HepG2 (cell line): ENCODE measurements around the gene ST6GALNAC2. TPM values are rescaled to one million over a fixed set of nuclear protein-coding genes. Genes with fewer than 3 reads are reported as not detected.
"Not testable (repeated sequence)": the region's sequence is repeated elsewhere in the genome, so short reads cannot be mapped to it uniquely, and the experiment has no call there.

Source experiments
- ATAC-seq: fragments of 200-7000 bp; cut with Tn5 transposase; 3 replicates; pipeline ENCODE4 v1.9.1; 2020; ENCODE audit warnings: mild to moderate bottlenecking, moderate library complexity
- BruUV-seq: library from RNA; stranded (reverse); fragments of 400-500 nt; replicated peaks from 2 replicates; lab custom pipeline; 2021; lab: Mats Ljungman, UMichigan
- CTCF ChIA-PET: fragments of 300-600 bp; formaldehyde crosslinking; extraction: SDS; loops from one replicate; lab custom pipeline; 2021; ENCODE audit warnings: low total read pairs, inconsistent platforms, low intra/inter-chr PET ratio; lab: Yijun Ruan, JAX
- POLR2A ChIA-PET: fragments of 350-600 bp; sonication (Branson Sonifier 250); formaldehyde crosslinking; loops from one replicate; lab custom pipeline; 2020; ENCODE audit warnings: antibody characterized with exemption, inconsistent platforms; lab: Yijun Ruan, JAX
- DNase-seq: peaks from one replicate; pipeline ENCODE4 v3.0.0-alpha.2; 2015; ENCODE audit warnings: low spot score
- FAIRE-seq: peaks from 3 replicates; lab custom pipeline; 2011; peaks lifted over from hg19 to GRCh38; lab: Jason Lieb, UNC
- H2AFZ ChIP-seq: one replicate; pipeline ENCODE4 v1.6.1; 2011; ENCODE audit warnings: low read length, inconsistent platforms
- H3K27ac ChIP-seq: fragments of 300-600 bp; 3 replicates; pipeline ENCODE4 v1.8.0; 2011; ENCODE audit warnings: mixed run types, mild to moderate bottlenecking, mixed read lengths, low read length, inconsistent platforms; ENCODE audit not compliant: insufficient read depth; ENCODE audit errors: extremely low read length
- H3K27me3 ChIP-seq, 2 experiments: fragments of 200-600 bp in 1 of 2; 2 replicates in 1 of 2; 3 replicates in 1 of 2; pipeline versions ENCODE4 v1.6.0 to v1.8.0; 2011; ENCODE audit warnings: low read length in 2 of 2, mild to moderate bottlenecking in 2 of 2, moderate library complexity in 2 of 2, inconsistent platforms in 1 of 2; ENCODE audit not compliant: insufficient read depth in 2 of 2, control insufficient read depth in 1 of 2
- H3K36me3 ChIP-seq, 2 experiments: fragments of 200-600 bp in 1 of 2; replicated peaks in 1 of 2; 2 replicates in 1 of 2; 3 replicates in 1 of 2; pipeline versions ENCODE4 v1.5.1 to v1.8.0; 2011; ENCODE audit warnings: low read length in 2 of 2, inconsistent platforms in 1 of 2; ENCODE audit not compliant: insufficient read depth in 2 of 2, control insufficient read depth in 1 of 2
- H3K4me1 ChIP-seq: 2 replicates; pipeline ENCODE4 v1.5.1; 2012; ENCODE audit warnings: low read length, inconsistent platforms; ENCODE audit not compliant: insufficient read depth
- H3K4me2 ChIP-seq: 2 replicates; pipeline ENCODE4 v1.6.0; 2011; ENCODE audit warnings: low read depth, low read length, inconsistent platforms
- H3K4me3 ChIP-seq, 3 experiments: fragments of 200-600 bp in 1 of 3; sonication (generic), shearing (Covaris generic) in 1 of 3; replicated peaks in 1 of 3; 2 replicates each; pipeline ENCODE4 v1.5.1; 2011 to 2016; ENCODE audit warnings: low read length in 3 of 3, inconsistent platforms in 2 of 3, low read depth in 2 of 3, mild to moderate bottlenecking in 2 of 3, control low read depth in 1 of 3, mixed read lengths in 1 of 3; ENCODE audit not compliant: insufficient read depth in 1 of 3
- H3K79me2 ChIP-seq: one replicate; pipeline ENCODE4 v1.6.1; 2011; ENCODE audit warnings: low read length, inconsistent platforms; ENCODE audit not compliant: insufficient read depth
- H3K9ac ChIP-seq: 2 replicates; pipeline ENCODE4 v1.6.0; 2011; ENCODE audit warnings: mild to moderate bottlenecking, low read depth, low read length, inconsistent platforms; ENCODE audit not compliant: insufficient read depth
- H3K9me3 ChIP-seq: 2 replicates; pipeline ENCODE4 v1.5.1; 2012; ENCODE audit warnings: mild to moderate bottlenecking, low read length
- H4K20me1 ChIP-seq: 2 replicates; pipeline ENCODE4 v1.6.0; 2011; ENCODE audit warnings: inconsistent platforms, mild to moderate bottlenecking, low read length, moderate library complexity; ENCODE audit not compliant: insufficient read depth
- ADNP ChIP-seq: sonication (generic); formaldehyde crosslinking; IDR thresholded peaks from 2 replicates; pipeline ENCODE4 v1.4.0; 2020; ENCODE audit warnings: missing genetic modification reagents
- HNF4A ChIP-seq: sonication (generic); formaldehyde crosslinking; IDR thresholded peaks from 2 replicates; pipeline ENCODE4 v1.4.0; 2020; ENCODE audit warnings: missing genetic modification reagents
- HNF4G ChIP-seq, 2 experiments: sonication (generic) in 1 of 2; formaldehyde crosslinking in 1 of 2; IDR thresholded peaks; 2 replicates each; pipeline versions ENCODE4 v1.4.0 to v1.6.1; 2011 to 2020; ENCODE audit warnings: borderline replicate concordance in 2 of 2, low read depth in 2 of 2, mild to moderate bottlenecking in 2 of 2, low read length in 1 of 2, missing genetic modification reagents in 1 of 2, moderate library complexity in 1 of 2
- KDM1A ChIP-seq: IDR thresholded peaks from 2 replicates; pipeline ENCODE4 v1.6.1; 2016; ENCODE audit warnings: missing compliant biosample characterization
- RXRA ChIP-seq: sonication (generic); formaldehyde crosslinking; IDR thresholded peaks from 2 replicates; pipeline ENCODE4 v1.5.1; 2020; ENCODE audit warnings: missing genetic modification reagents
- SALL1 ChIP-seq: sonication (generic); formaldehyde crosslinking; IDR thresholded peaks from 2 replicates; pipeline ENCODE4 v1.8.0; 2022; ENCODE audit warnings: mild to moderate bottlenecking, missing genetic modification reagents
- ZFY ChIP-seq: sonication (generic); formaldehyde crosslinking; IDR thresholded peaks from 2 replicates; pipeline ENCODE4 v1.4.0; 2020; ENCODE audit warnings: missing genetic modification reagents
- ZMYM2 ChIP-seq: sonication (generic); formaldehyde crosslinking; IDR thresholded peaks from 2 replicates; pipeline ENCODE4 v1.8.0; 2022; ENCODE audit warnings: mild to moderate bottlenecking, missing genetic modification reagents
- ZMYM3 ChIP-seq: sonication (generic); formaldehyde crosslinking; IDR thresholded peaks from 2 replicates; pipeline ENCODE4 v1.5.1; 2020; ENCODE audit warnings: mild to moderate bottlenecking, missing genetic modification reagents
- ZNF558 ChIP-seq: sonication (generic); formaldehyde crosslinking; IDR thresholded peaks from 2 replicates; pipeline ENCODE4 v1.9.0; 2022; ENCODE audit warnings: mild to moderate bottlenecking, missing genetic modification reagents, borderline replicate concordance
- ZNF607 ChIP-seq: sonication (generic); formaldehyde crosslinking; IDR thresholded peaks from 2 replicates; pipeline ENCODE4 v1.5.1; 2020; ENCODE audit warnings: missing genetic modification reagents, mild to moderate bottlenecking, borderline replicate concordance
- WGBS: methylation state at CpG from one replicate; pipeline ENCODE4 v1.1.6; 2017; ENCODE audit warnings: low lambda C conversion rate; 5-methylcytosine and 5-hydroxymethylcytosine counted together
- in situ Hi-C: cut with HindIII; loops from 2 replicates; pipeline ENCODE4 v1.10.0; 2017; ENCODE audit warnings: low pct_unique_long_range_greater_than_20kb; ENCODE audit not compliant: extremely low pct_ligation_motif_present
- intact Hi-C: fragments of 100-400 bp; cut with micrococcal nuclease; formaldehyde crosslinking; loops from one replicate; pipeline ENCODE4 v1.10.0; 2022; ENCODE audit not compliant: unreplicated experiment
- polyA plus RNA-seq, 8 experiments: library from polyadenylated mRNA; depleted of rRNA in 3 of 8; stranded (reverse) in 7 of 8; unstranded in 1 of 8; fragments of >200 nt; fragmentation: Illumina TruSeq in 4 of 8; extraction: Trizol in 4 of 8; gene quantifications; 2 replicates each; pipeline versions ENCODE4 v1.2.1 to v1.2.3, GENCODE V29; 2011 to 2016; ENCODE audit warnings: low read depth in 4 of 8, missing spikeins in 1 of 8, mixed read lengths in 1 of 8; ENCODE audit not compliant: insufficient read depth in 1 of 8
- total RNA-seq, 5 experiments: library from RNA; depleted of rRNA; stranded (reverse); fragments of >200 nt; fragmentation: Illumina TruSeq; extraction: Trizol; gene quantifications; 2 replicates each; pipeline ENCODE4 v1.2.3, GENCODE V29; 2016; ENCODE audit warnings: low read depth in 1 of 5
- TF ChIP-seq, protein P1 (sequence below): sonication (generic); formaldehyde crosslinking; IDR thresholded peaks from 2 replicates; pipeline ENCODE4 v1.5.0; 2020; ENCODE audit warnings: mild to moderate bottlenecking, missing genetic modification reagents

Gene ST6GALNAC2
- total and polyA plus RNA-seq, 2 of the 13 experiments (the other 11 are each of a cell fraction or from before 2014, with no cell fraction given): 0.12 to 0.49 TPM

DNA sequence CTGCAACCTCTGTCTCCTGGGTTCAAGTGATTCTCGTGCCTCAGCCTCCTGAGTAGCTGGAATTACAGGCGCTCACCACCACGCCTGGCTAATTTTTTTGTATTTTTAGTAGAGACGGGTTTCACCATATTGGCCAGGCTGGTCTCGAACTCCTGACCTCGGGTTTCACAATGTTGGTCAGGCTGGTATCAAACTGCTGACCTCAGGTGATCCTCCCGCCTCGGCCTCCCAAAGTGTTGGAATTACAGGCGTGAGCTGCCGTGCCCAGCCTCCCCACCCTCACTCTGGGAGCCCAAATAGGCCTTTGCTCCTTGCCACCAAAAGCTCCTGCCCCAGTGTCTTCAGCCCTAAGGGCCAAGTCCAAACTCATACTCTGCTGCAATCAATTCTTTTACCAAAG is 64.0 kb downstream of the ST6GALNAC2 start:
- Histone ChIP-seq H3K4me1 (peaks cover 81% of the 10 kb centered on the region), H3K27me3 (peaks cover 10 to 38% of the 10 kb centered on the region in 2 experiments), H3K4me2 (0 out of 2 replicates have a peak overlapping the region, but pooled peaks have one; percentile 2)
- not testable (repeated sequence) for DNase-seq; FAIRE-seq; H4K20me1 ChIP-seq; H3K79me2 ChIP-seq; H3K27ac ChIP-seq; H3K9me3 ChIP-seq; H3K4me3 ChIP-seq; ATAC-seq; H3K36me3 ChIP-seq; H3K9ac ChIP-seq; BruUV-seq; H2AFZ ChIP-seq; TF ChIP-seq HNF4G (CRISPR knock-in tag; IDR thresholded peaks at IDR 0.05; ENCODE audit: borderline replicate concordance, low read depth)
- WGBS: 12% methylated on average over 10 of the region's 10 CpGs
- intact Hi-C loops: loop anchor here (2.0 to 5.0 kb wide), 2 partner anchors 101 to 151 kb away; no protein-coding TSS in a partner anchor
- POLR2A ChIA-PET: interaction anchor here (1.4 to 5.7 kb wide), 4 partner anchors 12 to 92 kb away, joined by 3 to 44 read pairs (median 22); no protein-coding TSS in a partner anchor
- in situ Hi-C loops: loop anchor here (5.0 kb wide), 2 partner anchors 36 to 106 kb away; no protein-coding TSS in a partner anchor
- CTCF ChIA-PET: interaction anchor here (2.3 to 4.2 kb wide), 3 partner anchors 26 to 102 kb away, joined by 11 to 86 read pairs (median 21); no protein-coding TSS in a partner anchor
- 0 out of 2 replicates have a peak, but pooled peaks have one; percentile 34 for TF ChIP-seq RXRA (CRISPR knock-in tag)
- TF ChIP-seq, protein P1, sequence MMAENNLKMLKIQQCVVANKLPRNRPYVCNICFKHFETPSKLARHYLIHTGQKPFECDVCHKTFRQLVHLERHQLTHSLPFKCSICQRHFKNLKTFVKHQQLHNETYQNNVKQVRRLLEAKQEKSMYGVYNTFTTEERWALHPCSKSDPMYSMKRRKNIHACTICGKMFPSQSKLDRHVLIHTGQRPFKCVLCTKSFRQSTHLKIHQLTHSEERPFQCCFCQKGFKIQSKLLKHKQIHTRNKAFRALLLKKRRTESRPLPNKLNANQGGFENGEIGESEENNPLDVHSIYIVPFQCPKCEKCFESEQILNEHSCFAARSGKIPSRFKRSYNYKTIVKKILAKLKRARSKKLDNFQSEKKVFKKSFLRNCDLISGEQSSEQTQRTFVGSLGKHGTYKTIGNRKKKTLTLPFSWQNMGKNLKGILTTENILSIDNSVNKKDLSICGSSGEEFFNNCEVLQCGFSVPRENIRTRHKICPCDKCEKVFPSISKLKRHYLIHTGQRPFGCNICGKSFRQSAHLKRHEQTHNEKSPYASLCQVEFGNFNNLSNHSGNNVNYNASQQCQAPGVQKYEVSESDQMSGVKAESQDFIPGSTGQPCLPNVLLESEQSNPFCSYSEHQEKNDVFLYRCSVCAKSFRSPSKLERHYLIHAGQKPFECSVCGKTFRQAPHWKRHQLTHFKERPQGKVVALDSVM (CRISPR knock-in tag): peak; percentile 92
- TF ChIP-seq HNF4A (CRISPR knock-in tag): peak; percentile 44; the same call in 1 of the 2 replicates
- 0 out of 2 replicates have a peak, but pooled peaks have one; percentile 13 for TF ChIP-seq ZFY (CRISPR knock-in tag)
- peak; percentile 62; the same call in 1 of the 2 replicates for TF ChIP-seq ZMYM2 (CRISPR knock-in tag)
- TF ChIP-seq ZNF607 (CRISPR knock-in tag): 0 out of 2 replicates have a peak, but pooled peaks have one; percentile 28
- peak; percentile 43; the same call in 1 of the 2 replicates for TF ChIP-seq ZNF558 (CRISPR knock-in tag)
- TF ChIP-seq SALL1: peak; percentile 16
- peak; percentile 40; the same call in 1 of the 2 replicates for TF ChIP-seq HNF4G (IDR thresholded peaks at IDR 0.05; ENCODE audit: borderline replicate concordance, low read depth, low read length)
- TF ChIP-seq KDM1A: 0 out of 2 replicates have a peak, but pooled peaks have one; percentile 20
- TF ChIP-seq ADNP: peak; percentile 82; the same call in 1 of the 2 replicates
- peak; percentile 91 for TF ChIP-seq ZMYM3 (CRISPR knock-in tag)
